Neuronal stem cell (in vitro differentiated cells): ENCODE data around the gene UBE3D.

ENCODE experiments used
- DNase-seq: peaks from one replicate; pipeline ENCODE4 v3.0.0-alpha.2; 2013; ENCODE audit warnings: low spot score
- H2AFZ ChIP-seq: one replicate; pipeline ENCODE4 v1.6.1; 2013; ENCODE audit warnings: mild to moderate bottlenecking, low read length, inconsistent platforms
- H2AK5ac ChIP-seq: 2 replicates; pipeline ENCODE4 v1.6.1; 2013; ENCODE audit warnings: low read depth, mild to moderate bottlenecking, inconsistent platforms, low read length, moderate library complexity, mixed read lengths
- H2BK120ac ChIP-seq: 2 replicates; pipeline ENCODE4 v1.6.1; 2013; ENCODE audit warnings: low read depth, mild to moderate bottlenecking, inconsistent platforms, low read length, moderate library complexity, mixed read lengths
- H2BK12ac ChIP-seq: one replicate; pipeline ENCODE4 v1.6.1; 2013; ENCODE audit warnings: low read length, inconsistent platforms
- H2BK15ac ChIP-seq: 2 replicates; pipeline ENCODE4 v1.6.1; 2013; ENCODE audit warnings: mild to moderate bottlenecking, low read length, inconsistent platforms, mixed read lengths
- H2BK5ac ChIP-seq: one replicate; pipeline ENCODE4 v1.6.1; 2013; ENCODE audit warnings: inconsistent platforms, mild to moderate bottlenecking, low read length, moderate library complexity
- H3K14ac ChIP-seq: one replicate; pipeline ENCODE4 v1.6.1; 2013; ENCODE audit warnings: low read length, inconsistent platforms
- H3K18ac ChIP-seq: 2 replicates; pipeline ENCODE4 v1.6.1; 2013; ENCODE audit warnings: low read length, inconsistent platforms
- H3K23ac ChIP-seq: 2 replicates; pipeline ENCODE4 v1.6.1; 2013; ENCODE audit warnings: low read depth, mild to moderate bottlenecking, mixed read lengths, low read length, inconsistent platforms; ENCODE audit not compliant: poor library complexity
- H3K27ac ChIP-seq: replicated peaks from 3 replicates; pipeline ENCODE4 v1.5.1; 2013; ENCODE audit warnings: low read length, inconsistent platforms
- H3K27me3 ChIP-seq, 3 experiments: 2 replicates each; pipeline ENCODE4 v1.6.1; 2013; ENCODE audit warnings: low read length in 3 of 3, mild to moderate bottlenecking in 2 of 3, inconsistent platforms in 1 of 3, low read depth in 1 of 3, mixed read lengths in 1 of 3, moderate library complexity in 1 of 3; ENCODE audit not compliant: control insufficient read depth in 3 of 3, insufficient read depth in 3 of 3
- H3K36me3 ChIP-seq, 2 donors: replicated peaks in 1 of 2; 2 replicates each; pipeline ENCODE4 v1.6.1; 2013; ENCODE audit warnings: low read length in 2 of 2; ENCODE audit not compliant: control insufficient read depth in 2 of 2, insufficient read depth in 2 of 2
- H3K4ac ChIP-seq: 2 replicates; pipeline ENCODE4 v1.6.1; 2013; ENCODE audit warnings: inconsistent platforms, mild to moderate bottlenecking, low read length, moderate library complexity
- H3K4me1 ChIP-seq, 2 donors: 1 replicate in 1 of 2; 2 replicates in 1 of 2; pipeline ENCODE4 v1.6.1; 2013; ENCODE audit warnings: low read length in 2 of 2, low read depth in 1 of 2; ENCODE audit not compliant: control insufficient read depth in 2 of 2, insufficient read depth in 1 of 2
- H3K4me2 ChIP-seq: one replicate; pipeline ENCODE4 v1.6.1; 2013; ENCODE audit warnings: mild to moderate bottlenecking, low read length, inconsistent platforms; ENCODE audit not compliant: insufficient read depth, poor library complexity, severe bottlenecking
- H3K4me3 ChIP-seq, 2 donors: 2 replicates each; pipeline ENCODE4 v1.5.1; 2013; ENCODE audit warnings: low read length in 2 of 2, mild to moderate bottlenecking in 2 of 2, inconsistent platforms in 1 of 2, moderate library complexity in 1 of 2
- H3K79me1 ChIP-seq: one replicate; pipeline ENCODE4 v1.6.1; 2013; ENCODE audit warnings: low read depth, mild to moderate bottlenecking, inconsistent platforms, low read length, moderate library complexity
- H3K9ac ChIP-seq: one replicate; pipeline ENCODE4 v1.6.1; 2013; ENCODE audit warnings: mild to moderate bottlenecking, low read depth, low read length, inconsistent platforms; ENCODE audit not compliant: poor library complexity
- H3K9me3 ChIP-seq, 2 donors: replicated peaks in 1 of 2; 2 replicates each; pipeline versions ENCODE3 to v1.6.1; 2013; ENCODE audit warnings: low read length in 2 of 2, mild to moderate bottlenecking in 2 of 2, inconsistent platforms in 1 of 2, low read depth in 1 of 2, mixed read lengths in 1 of 2, moderate library complexity in 1 of 2; ENCODE audit not compliant: control insufficient read depth in 2 of 2, insufficient read depth in 1 of 2
- H4K8ac ChIP-seq: one replicate; pipeline ENCODE4 v1.6.1; 2013; ENCODE audit warnings: low read depth, mild to moderate bottlenecking, inconsistent platforms, low read length, moderate library complexity
- H4K91ac ChIP-seq: one replicate; pipeline ENCODE4 v1.6.1; 2013; ENCODE audit warnings: low read length, low read depth, mild to moderate bottlenecking, inconsistent platforms; ENCODE audit not compliant: poor library complexity
- WGBS, 2 donors: extraction: QIAGEN DNeasy Blood & Tissue Kit; methylation state at CpG; one replicate each; pipeline ENCODE4 v1.1.7; 2013; ENCODE audit warnings: missing lambda C conversion rate in 2 of 2, mixed read lengths in 1 of 2; ENCODE audit not compliant: insufficient read length in 2 of 2, insufficient replicate concordance in 1 of 2; ENCODE audit errors: extremely low coverage in 2 of 2; 5-methylcytosine and 5-hydroxymethylcytosine counted together

Gene UBE3D

GRCh38 chr6:82971877-82972460 is 93.7 kb downstream of the UBE3D start:
- no peak overlapping the region for H2BK12ac ChIP-seq
- H4K91ac ChIP-seq: no peak overlapping the region
- H3K14ac ChIP-seq: no peak overlapping the region
- no peaks in the 10 kb centered on the region for H3K4me1 ChIP-seq
- H3K23ac ChIP-seq: no peak overlapping the region
- DNase-seq: no peak
- no peaks in the 10 kb centered on the region for H3K36me3 ChIP-seq
- no CpG with 5 or more reads among the region's 3 CpGs for WGBS, 2 donors
- no peak overlapping the region for H3K4me3 ChIP-seq
- H3K27me3 ChIP-seq: no peaks in the 10 kb centered on the region
- H3K9ac ChIP-seq: no peak overlapping the region
- H3K9me3 ChIP-seq: no peaks in the 10 kb centered on the region
- no peak overlapping the region for H3K4me2 ChIP-seq
- no peak overlapping the region for H3K4ac ChIP-seq
- H2AK5ac ChIP-seq: no peak overlapping the region
- no peak overlapping the region for H3K27ac ChIP-seq
- H2BK120ac ChIP-seq: no peak overlapping the region
- H3K18ac ChIP-seq: no peak overlapping the region
- no peak overlapping the region for H4K8ac ChIP-seq
- H2BK5ac ChIP-seq: no peak overlapping the region
- H2BK15ac ChIP-seq: no peak overlapping the region
- peaks cover 2% of the 10 kb centered on the region for H3K79me1 ChIP-seq
- H2AFZ ChIP-seq: no peak overlapping the region

- no peak for DNase-seq
- Histone ChIP-seq H2AFZ (no peak overlapping the region), H4K91ac (no peak overlapping the region), H3K23ac (no peak overlapping the region), H4K8ac (no peak overlapping the region), H2BK15ac (no peak overlapping the region), H3K27ac (no peak overlapping the region), H3K79me1 (peaks cover 2% of the 10 kb centered on the region), H3K36me3 (no peaks in the 10 kb centered on the region), H3K18ac (no peak overlapping the region), H2BK12ac (no peak overlapping the region), H2BK5ac (no peak overlapping the region), H3K4ac (no peak overlapping the region), H3K14ac (no peak overlapping the region), H3K27me3 (no peaks in the 10 kb centered on the region), H3K4me2 (no peak overlapping the region), H3K4me3 (no peak overlapping the region), H3K9ac (no peak overlapping the region), H3K4me1 (no peaks in the 10 kb centered on the region), H2AK5ac (no peak overlapping the region), H2BK120ac (no peak overlapping the region), H3K9me3 (no peaks in the 10 kb centered on the region)
- WGBS, 2 donors: no CpG with 5 or more reads among the region's 1 CpG
Measured at GRCh38 chr6:82970839-82971238, 94.8 kb downstream of the UBE3D start.

- Histone ChIP-seq H4K8ac (no peak overlapping the region), H2AFZ (no peak overlapping the region), H3K9me3 (no peaks in the 10 kb centered on the region), H2BK120ac (no peak overlapping the region), H3K27ac (no peak overlapping the region), H2AK5ac (no peak overlapping the region), H3K27me3 (no peaks in the 10 kb centered on the region), H3K18ac (no peak overlapping the region), H2BK12ac (no peak overlapping the region), H2BK5ac (no peak overlapping the region), H3K4me3 (no peak overlapping the region), H2BK15ac (no peak overlapping the region), H3K36me3 (no peaks in the 10 kb centered on the region), H3K79me1 (no peaks in the 10 kb centered on the region), H3K14ac (no peak overlapping the region), H3K9ac (no peak overlapping the region), H3K4me2 (no peak overlapping the region), H3K4ac (no peak overlapping the region), H4K91ac (no peak overlapping the region), H3K23ac (no peak overlapping the region), H3K4me1 (no peaks in the 10 kb centered on the region)
- DNase-seq: no peak
- no CpG with 5 or more reads among the region's 2 CpGs for WGBS, 2 donors
Measured at GRCh38 chr6:82968708-82969107, 96.9 kb downstream of the UBE3D start.

GRCh38 chr6:82963191-82963925 is 102.3 kb downstream of the UBE3D start:
- no peak overlapping the region for H2BK12ac ChIP-seq
- no peak overlapping the region for H3K4me2 ChIP-seq
- H3K27me3 ChIP-seq: no peaks in the 10 kb centered on the region
- H3K4me1 ChIP-seq: peaks cover 0 to 11% of the 10 kb centered on the region in 2 donors
- H3K27ac ChIP-seq: no peak overlapping the region
- H3K9me3 ChIP-seq: no peaks in the 10 kb centered on the region
- H2BK15ac ChIP-seq: no peak overlapping the region
- DNase-seq: no peak
- H2BK120ac ChIP-seq: no peak overlapping the region
- no peaks in the 10 kb centered on the region for H3K36me3 ChIP-seq
- no peaks in the 10 kb centered on the region for H3K79me1 ChIP-seq
- H3K4me3 ChIP-seq: no peak overlapping the region
- no peak overlapping the region for H3K18ac ChIP-seq
- no peak overlapping the region for H2BK5ac ChIP-seq
- H3K9ac ChIP-seq: no peak overlapping the region
- H3K23ac ChIP-seq: no peak overlapping the region
- WGBS, 2 donors: no CpG with 5 or more reads among the region's 2 CpGs
- no peak overlapping the region for H3K4ac ChIP-seq
- H4K8ac ChIP-seq: no peak overlapping the region
- H2AFZ ChIP-seq: no peak overlapping the region
- H3K14ac ChIP-seq: no peak overlapping the region
- no peak overlapping the region for H2AK5ac ChIP-seq
- H4K91ac ChIP-seq: no peak overlapping the region
